Osteocyte (in vitro differentiated cells): Measurements from ENCODE around the gene PREX1. TPM values are rescaled to one million over a fixed set of nuclear protein-coding genes. Genes with fewer than 3 reads are reported as not detected.

Experiments
- DNase-seq: peaks from one replicate; pipeline ENCODE4 v3.0.0; 2021; ENCODE audit warnings: mixed read lengths; ENCODE audit not compliant: unreplicated experiment; ENCODE audit errors: extremely low spot score
- H3K27ac Mint-ChIP-seq: one replicate; pipeline ENCODE4 v1.8.0; 2021; ENCODE audit warnings: mild to moderate bottlenecking, mixed read lengths; ENCODE audit not compliant: unreplicated experiment
- H3K27me3 Mint-ChIP-seq: one replicate; pipeline ENCODE4 v1.8.0; 2021; ENCODE audit warnings: mixed read lengths; ENCODE audit not compliant: unreplicated experiment
- H3K36me3 Mint-ChIP-seq: one replicate; pipeline ENCODE4 v1.8.0; 2021; ENCODE audit warnings: mixed read lengths; ENCODE audit not compliant: unreplicated experiment
- H3K4me1 Mint-ChIP-seq: one replicate; pipeline ENCODE4 v1.8.0; 2021; ENCODE audit warnings: mixed read lengths; ENCODE audit not compliant: unreplicated experiment
- H3K4me3 Mint-ChIP-seq: one replicate; pipeline ENCODE4 v1.8.0; 2021; ENCODE audit warnings: mild to moderate bottlenecking, moderate library complexity, mixed read lengths; ENCODE audit not compliant: unreplicated experiment
- H3K9me3 Mint-ChIP-seq: one replicate; pipeline ENCODE4 v1.8.0; 2021; ENCODE audit warnings: mixed read lengths; ENCODE audit not compliant: unreplicated experiment
- total RNA-seq: library from RNA; stranded (reverse); gene quantifications from 2 replicates; pipeline ENCODE4 v1.2.1, GENCODE V29; 2021
- TF ChIP-seq, protein P1 (sequence below): fragments of 200-600 bp; sonication (generic); IDR thresholded peaks from 2 replicates; pipeline ENCODE4 v1.5.0; 2021; ENCODE audit warnings: antibody characterized with exemption, mild to moderate bottlenecking, moderate library complexity

The PREX1 gene
- total RNA-seq, 1 donor from 2014 or later: 24.2 TPM

DNA sequence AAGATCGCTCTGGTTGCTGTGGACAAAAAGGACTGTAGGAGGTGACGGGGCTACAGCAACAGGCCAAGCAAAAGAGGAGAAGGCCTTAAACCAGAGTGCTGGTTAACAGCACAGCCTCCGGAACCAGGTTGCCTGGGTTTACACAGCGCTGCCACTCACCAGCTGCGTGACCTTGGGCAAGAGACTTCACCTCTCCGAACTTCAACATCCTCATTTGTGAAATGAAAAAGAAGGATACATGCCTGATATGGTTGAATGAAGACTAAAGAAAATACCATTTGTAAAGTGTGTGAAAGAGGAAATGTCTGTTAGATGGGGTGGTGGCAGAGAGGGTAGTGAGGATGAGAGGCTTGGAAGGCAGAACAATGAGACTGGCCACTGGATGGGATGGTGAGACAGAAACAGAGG is 44.9 kb downstream of the PREX1 start:
- H3K4me3 Mint-ChIP-seq: no peak overlapping the region
- no peaks in the 10 kb centered on the region for H3K27me3 Mint-ChIP-seq
- H3K36me3 Mint-ChIP-seq: peaks cover 9% of the 10 kb centered on the region
- no peak overlapping the region for H3K27ac Mint-ChIP-seq
- peaks cover 10% of the 10 kb centered on the region for H3K9me3 Mint-ChIP-seq
- peaks cover 16% of the 10 kb centered on the region for H3K4me1 Mint-ChIP-seq
- DNase-seq: no peak
- TF ChIP-seq, protein P1, sequence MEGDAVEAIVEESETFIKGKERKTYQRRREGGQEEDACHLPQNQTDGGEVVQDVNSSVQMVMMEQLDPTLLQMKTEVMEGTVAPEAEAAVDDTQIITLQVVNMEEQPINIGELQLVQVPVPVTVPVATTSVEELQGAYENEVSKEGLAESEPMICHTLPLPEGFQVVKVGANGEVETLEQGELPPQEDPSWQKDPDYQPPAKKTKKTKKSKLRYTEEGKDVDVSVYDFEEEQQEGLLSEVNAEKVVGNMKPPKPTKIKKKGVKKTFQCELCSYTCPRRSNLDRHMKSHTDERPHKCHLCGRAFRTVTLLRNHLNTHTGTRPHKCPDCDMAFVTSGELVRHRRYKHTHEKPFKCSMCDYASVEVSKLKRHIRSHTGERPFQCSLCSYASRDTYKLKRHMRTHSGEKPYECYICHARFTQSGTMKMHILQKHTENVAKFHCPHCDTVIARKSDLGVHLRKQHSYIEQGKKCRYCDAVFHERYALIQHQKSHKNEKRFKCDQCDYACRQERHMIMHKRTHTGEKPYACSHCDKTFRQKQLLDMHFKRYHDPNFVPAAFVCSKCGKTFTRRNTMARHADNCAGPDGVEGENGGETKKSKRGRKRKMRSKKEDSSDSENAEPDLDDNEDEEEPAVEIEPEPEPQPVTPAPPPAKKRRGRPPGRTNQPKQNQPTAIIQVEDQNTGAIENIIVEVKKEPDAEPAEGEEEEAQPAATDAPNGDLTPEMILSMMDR: no peak

DNA sequence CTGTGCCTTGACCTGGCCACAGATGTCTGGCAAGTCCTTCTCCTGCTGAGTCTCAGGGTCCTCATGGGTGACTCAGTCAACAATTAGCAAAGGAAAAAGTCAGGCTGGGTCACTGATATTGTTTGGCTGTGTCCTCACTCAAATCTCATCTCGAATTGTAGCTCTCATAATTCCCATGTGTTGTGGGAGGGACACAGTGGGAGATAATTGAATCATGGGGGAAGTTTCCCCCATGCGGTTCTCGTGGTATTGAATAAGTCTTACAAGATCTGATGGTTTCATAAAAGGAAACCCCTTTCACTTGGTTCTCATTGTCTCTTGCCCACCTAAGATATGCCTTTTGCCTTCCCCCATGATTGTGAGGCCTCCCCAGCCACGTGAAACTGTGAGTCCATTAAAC is 45.7 kb downstream of the PREX1 start:
- H3K9me3 Mint-ChIP-seq: peaks cover 10% of the 10 kb centered on the region
- DNase-seq: no peak
- H3K27ac Mint-ChIP-seq: no peak overlapping the region
- H3K36me3 Mint-ChIP-seq: peaks cover 9% of the 10 kb centered on the region
- TF ChIP-seq, protein P1: no peak
- H3K4me1 Mint-ChIP-seq: peaks cover 7% of the 10 kb centered on the region
- no peaks in the 10 kb centered on the region for H3K27me3 Mint-ChIP-seq
- H3K4me3 Mint-ChIP-seq: no peak overlapping the region

DNA sequence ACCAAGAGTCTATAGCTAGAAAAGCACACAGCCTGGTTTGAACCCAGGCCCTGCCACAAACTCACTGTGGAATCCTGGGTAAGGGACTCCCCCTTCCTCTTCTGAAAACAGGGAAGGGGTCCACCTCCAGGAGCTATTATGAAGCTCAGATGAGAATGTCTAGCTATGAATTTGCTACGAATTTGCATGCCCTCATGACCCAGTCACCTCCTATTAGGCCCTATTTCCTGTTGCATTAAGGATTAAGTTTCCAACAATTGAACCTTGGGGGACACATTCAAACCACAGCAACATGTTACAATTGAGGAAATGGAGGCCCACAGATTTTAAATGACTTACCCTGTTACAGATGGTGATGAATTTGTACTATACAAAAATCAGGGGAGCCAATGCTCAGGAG is 46.2 kb downstream of the PREX1 start:
- TF ChIP-seq, protein P1: no peak
- H3K9me3 Mint-ChIP-seq: peaks cover 10% of the 10 kb centered on the region
- H3K36me3 Mint-ChIP-seq: peaks cover 9% of the 10 kb centered on the region
- no peak overlapping the region for H3K27ac Mint-ChIP-seq
- no peaks in the 10 kb centered on the region for H3K27me3 Mint-ChIP-seq
- H3K4me1 Mint-ChIP-seq: peaks cover 5% of the 10 kb centered on the region
- no peak overlapping the region for H3K4me3 Mint-ChIP-seq
- DNase-seq: no peak

DNA sequence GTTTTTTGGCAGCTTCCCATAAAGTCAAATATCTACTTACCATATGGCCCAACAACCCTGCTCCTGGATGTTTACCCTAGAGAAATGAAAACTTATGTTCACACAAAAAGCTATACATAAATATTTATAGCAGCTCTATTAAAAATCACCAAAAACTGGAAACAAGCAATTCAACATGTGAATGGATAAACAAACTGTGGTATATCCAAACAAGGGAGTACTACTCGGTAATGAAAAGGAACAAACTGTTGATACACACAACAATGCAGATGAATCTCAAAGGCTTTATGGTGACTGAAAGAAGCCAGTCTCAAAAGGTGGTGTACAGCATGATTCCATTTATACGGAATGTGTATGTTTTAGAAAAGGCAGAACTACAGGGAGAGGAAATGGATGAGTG is 48.4 kb downstream of the PREX1 start:
- no peak overlapping the region for H3K4me3 Mint-ChIP-seq
- TF ChIP-seq, protein P1: no peak
- DNase-seq: no peak
- peaks cover 3% of the 10 kb centered on the region for H3K4me1 Mint-ChIP-seq
- peaks cover 10% of the 10 kb centered on the region for H3K9me3 Mint-ChIP-seq
- H3K27me3 Mint-ChIP-seq: no peaks in the 10 kb centered on the region
- peaks cover 9% of the 10 kb centered on the region for H3K36me3 Mint-ChIP-seq
- H3K27ac Mint-ChIP-seq: no peak overlapping the region

- no peak for DNase-seq
- Mint-ChIP-seq H3K27me3 (no peaks in the 10 kb centered on the region), H3K9me3 (peaks cover 10% of the 10 kb centered on the region), H3K27ac (no peak overlapping the region), H3K4me3 (no peak overlapping the region), H3K4me1 (peaks cover 3% of the 10 kb centered on the region), H3K36me3 (peaks cover 9% of the 10 kb centered on the region)
- TF ChIP-seq, protein P1: no peak
These were observed 50.0 kb downstream of the PREX1 start for GRCh38 chr20:48777821-48778220.
